Lung microvascular endothelial cell (primary cell): ENCODE results near the gene SPAG5. TPM values are rescaled to one million over a fixed set of nuclear protein-coding genes. Genes with fewer than 3 reads are reported as not detected.
"Not testable (repeated sequence)": the region's sequence is repeated elsewhere in the genome, so short reads cannot be mapped to it uniquely, and the experiment has no call there.

ENCODE experiments used
- DNase-seq, 2 donors: peaks; one replicate each; pipeline versions ENCODE4 v3.0.0 to v3.0.0-alpha.2; 2010; ENCODE audit warnings: low read depth in 2 of 2
- total RNA-seq: library from RNA; depleted of rRNA; stranded (reverse); fragments of >200 nt; gene quantifications from 2 replicates; pipeline ENCODE4 v1.2.1, GENCODE V29; 2014

The SPAG5 gene
- total RNA-seq, 1 donor from 2014 or later = 6.2 TPM

GRCh38 chr17:28610376-28610775, 11.6 kb upstream of the SPAG5 start:
- DNase-seq = no peak

GRCh38 chr17:28604031-28604430, 5.2 kb upstream of the SPAG5 start:
- not testable (repeated sequence) for DNase-seq

- DNase-seq = peak; percentile 90 to 91
Observed at GRCh38 chr17:28599311-28600184, 723 bp upstream of the SPAG5 start.

GRCh38 chr17:28598389-28598788, 436 bp downstream of the SPAG5 start:
- no peak for DNase-seq

GRCh38 chr17:28597606-28598383, 1.0 kb downstream of the SPAG5 start:
- no peak for DNase-seq

GRCh38 chr17:28592260-28592659, 6.6 kb downstream of the SPAG5 start:
- DNase-seq = no peak

GRCh38 chr17:28585851-28586250, 13.0 kb downstream of the SPAG5 start:
- DNase-seq = no peak

GRCh38 chr17:28584434-28584833, 14.4 kb downstream of the SPAG5 start:
- no peak for DNase-seq

GRCh38 chr17:28582513-28582912, 16.3 kb downstream of the SPAG5 start:
- no peak for DNase-seq

- no peak for DNase-seq
Observed at GRCh38 chr17:28580959-28581358, 17.9 kb downstream of the SPAG5 start.

- DNase-seq = no peak
Observed at GRCh38 chr17:28579526-28579925, 19.3 kb downstream of the SPAG5 start.

- no peak for DNase-seq
Observed at GRCh38 chr17:28578246-28579195, 20.3 kb downstream of the SPAG5 start.

- DNase-seq = no peak
Observed at GRCh38 chr17:28577466-28577824, 21.4 kb downstream of the SPAG5 start.

GRCh38 chr17:28576758-28577465, 21.9 kb downstream of the SPAG5 start, which contains the start of gene ALDOC:
TSS of gene ALDOC (minus strand) at chr17:28576895. CDS start at chr17:28575532, 1,363 bp downstream.
- peak; percentile 90 to 92 for DNase-seq

GRCh38 chr17:28576016-28576415, 22.8 kb downstream of the SPAG5 start:
- DNase-seq = not testable (repeated sequence)

- DNase-seq = no peak
Observed at GRCh38 chr17:28575126-28575795, 23.6 kb downstream of the SPAG5 start.

- DNase-seq = no peak
Observed at GRCh38 chr17:28574526-28574925, 24.3 kb downstream of the SPAG5 start.

GRCh38 chr17:28573966-28574480, 24.8 kb downstream of the SPAG5 start:
- DNase-seq = no peak

- DNase-seq = no peak
Observed at GRCh38 chr17:28573521-28573920, 25.3 kb downstream of the SPAG5 start.

- no peak for DNase-seq
Observed at GRCh38 chr17:28573040-28573380, 25.8 kb downstream of the SPAG5 start.
